Myocyte (in vitro differentiated cells): ENCODE data around the gene DSCAML1. TPM values are rescaled to one million over a fixed set of nuclear protein-coding genes. Genes with fewer than 3 reads are reported as not detected.
A peak's percentile ranks its signal among the peaks of the same experiment; 100 is the strongest.

Experiments
- DNase-seq: peaks from one replicate; pipeline ENCODE4 v3.0.0-alpha.2; 2012; ENCODE audit warnings: low read depth
- total RNA-seq: library from RNA; depleted of rRNA; stranded (reverse); fragments of >200 nt; gene quantifications from 2 replicates; pipeline ENCODE4 v1.2.3, GENCODE V29; 2014

The DSCAML1 gene
- total RNA-seq, 1 donor from 2014 or later, result not detected

GRCh38 chr11:117833401-117833891, 36.4 kb upstream of the DSCAML1 start:
- DNase-seq, result peak; percentile 75

- DNase-seq, result no peak
Measured at GRCh38 chr11:117832511-117832910, 35.5 kb upstream of the DSCAML1 start.

GRCh38 chr11:117831661-117832415, 34.8 kb upstream of the DSCAML1 start:
- no peak for DNase-seq

DNA sequence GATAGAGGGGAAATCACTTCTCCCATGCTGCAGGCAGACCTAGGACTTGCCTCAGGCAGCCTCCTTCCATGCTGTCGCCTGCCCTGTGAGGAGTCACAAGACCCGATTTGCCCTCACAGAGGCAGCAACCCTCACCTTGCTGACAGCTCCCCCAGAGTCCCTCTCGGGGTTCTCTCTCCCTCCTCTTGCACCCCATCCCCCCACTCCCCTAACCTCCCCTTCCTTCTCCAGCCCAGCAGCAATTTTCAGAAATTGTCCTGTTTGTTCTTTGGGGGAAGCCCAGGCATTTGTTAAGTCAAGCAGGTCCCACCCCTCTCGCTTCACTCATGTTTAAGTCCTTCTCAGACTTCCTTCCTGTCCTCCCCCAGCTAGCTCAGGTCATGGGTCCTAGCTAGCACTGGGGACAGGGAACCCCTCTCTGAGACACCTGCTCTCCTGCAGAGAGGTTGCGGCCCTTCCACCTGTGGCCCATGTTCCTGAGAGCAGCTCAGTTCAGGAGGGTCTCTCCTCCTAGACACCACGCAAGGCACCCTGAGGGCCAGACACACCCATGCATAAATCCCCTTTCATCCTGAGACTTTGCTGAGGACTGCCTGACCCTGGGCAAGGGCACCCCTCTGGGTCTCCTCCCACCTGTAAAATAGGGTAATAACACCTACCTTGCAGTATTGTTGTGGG, 33.8 kb upstream of the DSCAML1 start:
- no peak for DNase-seq

DNA sequence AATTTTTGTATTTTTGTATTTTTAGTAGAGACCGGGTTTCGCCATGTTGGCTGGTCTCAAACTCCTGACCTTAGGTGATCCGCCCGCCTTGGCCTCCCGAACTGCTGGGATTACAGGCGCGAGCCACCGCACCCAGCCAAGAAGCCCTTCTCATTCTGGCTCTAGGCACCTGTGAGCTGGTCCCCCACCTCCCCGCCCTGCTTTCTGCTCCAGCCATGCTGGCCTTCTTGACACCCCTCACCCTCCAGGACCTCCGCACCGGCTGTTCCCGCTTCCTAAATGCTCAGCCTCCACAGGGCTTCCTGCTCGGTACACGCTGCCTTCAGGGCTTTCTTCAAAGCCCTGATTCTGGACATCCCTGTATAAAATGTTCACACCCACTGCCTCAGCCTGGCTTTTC, 33.1 kb upstream of the DSCAML1 start:
- DNase-seq, result no peak

GRCh38 chr11:117829369-117829725, 32.3 kb upstream of the DSCAML1 start:
- DNase-seq, result no peak

GRCh38 chr11:117828611-117829368, 31.8 kb upstream of the DSCAML1 start:
- DNase-seq, result peak; percentile 92

DNA sequence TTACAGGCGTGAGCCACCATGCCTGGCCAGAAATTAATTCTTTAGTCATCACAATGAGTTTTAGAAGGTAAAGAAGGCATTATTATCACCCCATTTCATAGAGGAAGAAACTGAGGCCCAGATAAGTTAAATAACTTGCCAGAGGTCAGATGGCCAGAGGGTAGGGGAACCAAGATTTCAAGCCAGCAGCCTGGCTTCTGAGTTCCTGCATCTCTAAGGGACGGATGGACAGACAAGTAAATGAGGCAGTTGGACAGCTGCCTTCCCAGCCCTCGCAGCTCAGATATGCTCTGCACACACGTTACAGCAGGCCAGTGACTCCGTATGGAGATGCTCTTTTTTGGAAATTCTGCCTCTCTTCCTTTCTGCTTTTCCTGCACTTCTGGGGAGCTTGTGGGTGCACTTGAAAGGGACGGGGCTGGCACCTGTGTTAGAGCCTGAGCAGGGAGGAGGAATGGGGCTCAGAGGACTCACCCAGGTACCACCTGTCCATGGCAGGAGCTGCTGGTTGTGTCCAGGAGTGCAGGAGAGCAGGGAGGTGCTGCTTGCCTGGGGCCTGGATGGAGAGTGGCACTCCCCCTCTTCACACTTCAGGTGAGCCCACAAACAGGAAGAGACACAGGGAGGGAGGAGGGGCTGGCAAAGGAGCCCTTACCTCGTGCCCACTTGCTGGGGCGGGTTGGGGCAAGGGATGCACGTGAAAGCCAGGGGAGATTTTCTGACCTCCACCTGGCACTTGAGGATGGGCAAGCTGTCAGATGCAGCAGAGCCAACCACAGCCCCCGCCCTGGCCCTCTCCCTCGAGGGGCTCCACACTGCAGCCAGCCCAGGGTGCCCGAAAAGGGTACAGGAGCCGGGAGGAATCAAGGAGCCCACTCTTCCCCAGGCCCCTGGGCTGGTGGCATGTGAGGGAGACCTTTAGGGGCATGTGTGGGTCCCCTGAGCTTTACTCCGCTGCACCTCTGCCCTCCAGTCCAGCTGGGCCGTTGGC, 30.8 kb upstream of the DSCAML1 start:
- no peak for DNase-seq

DNA sequence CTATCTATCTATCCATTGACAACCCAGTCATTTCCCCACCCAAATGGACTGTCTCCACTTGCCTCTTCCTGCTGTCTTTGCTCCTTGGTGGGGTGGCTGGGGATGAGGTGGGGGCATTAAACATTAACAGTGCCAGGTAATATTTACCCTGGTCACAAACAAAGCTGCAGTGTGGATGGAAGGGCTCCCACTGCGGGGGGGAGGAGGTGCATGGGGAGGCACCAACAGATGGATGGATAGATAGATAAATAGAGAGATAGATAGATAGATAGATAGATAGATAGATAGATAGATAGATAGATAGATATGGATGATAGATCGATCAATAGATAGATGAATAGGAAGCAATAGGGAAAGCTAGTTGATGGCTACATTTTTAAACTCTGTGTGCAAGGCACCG, 29.8 kb upstream of the DSCAML1 start:
- DNase-seq, result no peak

- DNase-seq, result no peak
Measured at GRCh38 chr11:117826190-117826570, 29.2 kb upstream of the DSCAML1 start.

GRCh38 chr11:117825538-117826189, 28.6 kb upstream of the DSCAML1 start:
- DNase-seq, result no peak

- no peak for DNase-seq
Measured at GRCh38 chr11:117824571-117825537, 27.8 kb upstream of the DSCAML1 start, which contains the start of gene FXYD2. TSS of gene FXYD2 (minus strand) at chr11:117824744. CDS start at chr11:117824678, 66 bp downstream.

DNA sequence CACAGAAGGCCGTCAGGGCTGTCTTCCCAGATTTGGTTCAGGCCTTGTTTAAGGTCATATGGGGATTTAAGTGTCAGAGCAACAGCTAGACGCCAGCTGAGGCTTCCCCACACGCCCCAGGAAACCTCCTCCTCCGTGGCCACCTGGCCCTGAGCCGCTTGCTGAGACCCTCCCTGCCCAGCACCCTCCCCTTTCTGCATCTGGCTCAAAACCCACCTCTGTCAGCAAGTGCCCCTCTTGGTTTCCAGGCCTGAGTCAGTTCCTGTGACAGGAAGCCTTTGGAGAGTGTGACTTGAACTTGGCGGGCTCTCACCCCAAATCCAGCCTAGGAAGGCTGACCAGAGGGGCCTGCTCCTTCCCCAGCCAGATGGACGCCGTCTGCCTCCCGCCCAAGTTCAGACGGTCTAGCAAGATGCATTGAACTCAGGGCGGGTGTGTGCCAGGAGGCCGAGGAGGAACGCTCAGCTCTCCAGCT, 27.0 kb upstream of the DSCAML1 start:
- no peak for DNase-seq

- DNase-seq, result no peak
Measured at GRCh38 chr11:117823294-117823945, 26.4 kb upstream of the DSCAML1 start.

DNA sequence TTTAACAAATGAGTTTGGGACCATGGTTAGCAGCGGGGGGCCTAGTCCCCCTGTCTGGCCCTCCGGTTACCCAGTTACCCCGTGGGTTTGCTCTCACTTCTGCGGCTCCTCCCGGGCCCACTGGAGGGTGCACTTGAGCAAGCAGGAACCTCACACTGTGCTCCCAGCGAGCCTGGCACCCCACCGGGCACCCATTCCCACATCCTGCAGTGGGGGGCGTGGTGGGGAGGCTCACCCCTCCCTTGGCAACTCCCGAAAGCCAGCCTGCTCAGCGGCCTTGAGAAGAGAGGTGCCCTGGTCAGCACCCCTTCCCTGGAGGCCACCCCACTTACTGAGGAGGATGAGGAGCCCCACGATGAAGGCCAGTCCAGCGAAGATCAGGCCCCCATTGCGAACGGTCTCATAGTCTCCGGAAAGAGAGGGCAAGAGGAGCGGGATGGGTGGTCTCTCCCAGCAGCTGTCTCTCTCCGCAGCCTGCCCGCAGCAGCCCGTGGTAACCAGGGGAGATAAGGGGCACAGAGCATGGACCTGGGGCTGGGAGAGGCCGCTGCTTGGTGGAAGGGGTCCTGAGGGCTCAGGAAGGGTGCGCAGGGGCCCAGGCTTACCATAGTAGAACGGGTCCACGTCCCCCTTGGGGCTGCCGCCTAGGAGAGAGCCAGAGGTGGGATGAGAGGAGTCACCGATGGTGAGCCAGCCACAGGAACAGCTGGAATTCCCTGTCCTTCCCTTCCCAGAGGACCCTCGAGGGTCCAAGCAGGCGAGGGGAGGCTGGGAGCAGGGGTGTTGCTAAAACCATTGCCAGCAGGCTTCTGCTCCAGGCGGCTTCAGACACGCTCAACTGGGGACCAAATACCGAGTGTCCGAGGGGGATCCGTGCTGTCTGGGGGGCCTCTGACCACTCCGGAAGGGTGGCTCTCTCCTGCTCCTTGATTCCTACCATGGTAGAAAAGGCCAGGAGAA, 25.3 kb upstream of the DSCAML1 start:
- no peak for DNase-seq

- DNase-seq, result no peak
Measured at GRCh38 chr11:117821431-117821830, 24.4 kb upstream of the DSCAML1 start.

- DNase-seq, result no peak
Measured at GRCh38 chr11:117820516-117820915, 23.5 kb upstream of the DSCAML1 start.
